GM19468 (cell line): Measurements from ENCODE around the gene MYOZ1.
"Not testable (repeated sequence)": the region's sequence is repeated elsewhere in the genome, so short reads cannot be mapped to it uniquely, and the experiment has no call there.

Source experiments
- ATAC-seq: cut with Tn5 transposase; IDR thresholded peaks from one replicate; pipeline ENCODE4 v1.9.1; 2021; ENCODE audit warnings: mild to moderate bottlenecking, moderate library complexity, moderate number of reproducible peaks; ENCODE audit not compliant: unreplicated experiment; ENCODE audit errors: extremely low read depth

The MYOZ1 gene

DNA sequence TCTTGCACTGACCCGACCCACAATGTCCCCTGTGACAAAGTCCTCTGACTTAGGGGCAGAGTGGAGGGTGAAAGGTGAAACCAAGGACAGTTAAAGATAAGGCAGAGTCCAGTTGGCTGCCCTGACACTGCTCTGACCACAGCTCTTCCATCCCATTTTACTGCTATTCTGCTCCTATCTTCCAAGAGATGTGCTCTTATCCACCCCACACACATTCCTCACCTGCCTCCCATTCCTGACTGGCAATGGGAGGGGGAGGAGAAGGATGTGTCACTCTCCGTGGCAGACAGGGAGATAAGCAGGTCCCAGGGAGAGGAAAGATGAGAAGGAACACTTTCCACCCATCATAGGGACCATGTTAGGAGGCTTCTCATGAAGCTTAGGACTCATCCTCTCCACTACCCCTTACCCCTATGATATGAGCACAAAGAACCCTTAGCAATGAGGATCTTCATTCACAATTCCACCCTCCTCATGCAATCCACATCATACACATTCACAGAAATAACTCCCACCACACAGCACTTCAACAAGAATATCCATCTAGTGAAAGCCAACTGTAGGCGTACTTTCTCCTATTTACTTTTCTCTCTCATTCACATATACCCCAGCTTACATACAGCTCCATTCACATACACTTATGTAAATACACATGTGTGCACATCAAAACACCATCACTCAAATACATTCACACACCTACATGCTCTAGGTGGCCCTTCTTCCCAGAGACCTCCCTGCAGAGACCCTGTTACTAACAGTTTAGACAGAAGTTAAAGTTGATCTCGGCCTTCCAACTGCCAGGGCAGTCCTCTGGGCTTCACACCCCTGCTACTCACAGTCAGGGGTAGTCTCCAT, 7.9 kb upstream of the MYOZ1 start:
- no peak for ATAC-seq

DNA sequence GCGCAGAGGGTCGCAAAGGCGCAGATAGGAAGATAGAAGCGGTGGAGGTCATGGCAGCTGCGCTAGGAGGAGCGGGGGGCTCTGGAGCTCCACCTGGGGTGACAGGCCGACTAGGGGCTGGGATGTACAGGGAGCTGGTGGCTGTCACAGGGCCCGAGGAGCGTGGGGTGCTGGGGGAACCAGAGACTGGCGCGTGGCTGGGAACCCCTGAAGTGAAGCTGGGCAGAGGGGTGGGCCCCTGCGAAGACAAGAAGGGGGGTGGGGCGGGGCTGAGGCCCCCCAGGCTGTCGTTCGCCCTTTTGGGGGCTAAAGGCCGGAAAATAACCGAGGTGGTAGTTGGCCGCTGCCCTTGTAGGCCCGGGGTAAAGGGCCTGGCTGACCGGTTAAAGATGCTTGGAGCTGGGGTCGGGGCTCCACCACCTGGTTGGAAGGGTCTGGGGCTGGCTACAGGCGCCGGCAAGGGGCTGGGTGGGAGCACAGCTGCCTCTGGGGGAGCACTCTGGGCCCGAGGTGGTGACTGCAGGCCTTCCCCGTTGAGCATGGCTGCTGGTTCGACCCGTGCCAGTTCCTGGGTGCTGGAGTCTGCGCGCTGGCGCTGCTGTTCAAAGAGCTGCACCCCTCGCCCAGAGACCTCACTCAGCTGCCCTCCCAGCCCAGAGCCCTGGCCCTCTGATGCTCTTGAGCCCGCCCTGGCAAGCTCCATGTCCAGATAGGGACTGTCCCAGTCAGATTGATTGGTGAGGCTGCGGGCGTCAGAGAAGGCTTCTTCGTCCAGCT, 6.8 kb upstream of the MYOZ1 start:
- ATAC-seq = no peak

DNA sequence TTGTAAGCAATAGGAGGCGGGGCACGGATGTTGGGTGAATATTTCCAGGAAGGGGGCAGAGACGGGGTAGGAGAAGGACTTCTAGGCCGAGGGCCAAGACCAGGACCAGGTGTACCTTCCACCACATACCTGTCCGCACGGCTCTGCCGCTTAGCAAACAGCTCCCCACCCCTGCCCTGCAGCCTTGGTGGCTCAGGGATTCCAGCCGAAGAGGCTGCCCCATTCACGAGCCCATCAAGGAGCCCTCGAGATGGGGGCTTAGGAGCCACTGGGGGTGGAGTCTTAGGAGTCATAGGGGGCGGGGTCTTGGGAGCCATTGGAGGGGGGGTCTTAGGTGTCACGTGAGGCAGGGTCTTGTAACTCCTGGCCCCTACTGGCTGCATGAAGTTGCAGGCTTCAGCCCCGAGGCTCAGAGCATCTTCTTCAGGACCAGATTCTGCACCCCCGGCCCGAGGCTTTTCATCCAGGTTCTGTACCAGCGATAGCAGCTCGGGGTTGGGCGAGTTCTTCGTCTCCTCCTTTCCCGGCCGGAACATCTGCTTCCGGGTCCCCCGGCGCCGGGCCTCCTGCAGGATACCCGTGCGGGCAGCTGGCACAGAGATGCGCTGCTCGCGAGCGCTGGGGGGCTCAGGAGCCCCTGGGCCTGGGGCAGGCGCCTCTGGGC, 6.1 kb upstream of the MYOZ1 start:
- ATAC-seq = no peak

DNA sequence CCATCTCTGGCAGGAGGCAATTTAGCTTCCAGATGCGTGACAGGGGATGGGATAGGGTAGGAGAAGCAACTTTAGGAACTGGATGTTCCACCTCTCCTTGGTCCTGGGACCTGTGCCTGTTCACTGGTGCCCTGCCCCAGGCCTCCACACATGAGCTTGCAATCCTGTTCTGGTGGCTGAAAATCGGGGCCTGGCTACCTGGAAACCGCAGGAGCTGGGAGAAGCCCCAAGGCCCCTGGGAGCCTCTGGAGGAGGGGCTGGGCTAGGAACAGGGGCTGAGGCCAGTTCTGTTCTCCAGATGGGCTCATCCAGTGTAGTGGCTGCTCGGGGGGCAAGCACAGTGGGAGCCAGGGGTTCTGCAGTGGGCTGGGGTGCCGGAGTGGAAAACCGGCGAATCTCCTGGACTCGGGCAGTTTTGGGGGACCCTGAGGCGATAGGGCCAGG, 5.3 kb upstream of the MYOZ1 start:
- no peak for ATAC-seq

DNA sequence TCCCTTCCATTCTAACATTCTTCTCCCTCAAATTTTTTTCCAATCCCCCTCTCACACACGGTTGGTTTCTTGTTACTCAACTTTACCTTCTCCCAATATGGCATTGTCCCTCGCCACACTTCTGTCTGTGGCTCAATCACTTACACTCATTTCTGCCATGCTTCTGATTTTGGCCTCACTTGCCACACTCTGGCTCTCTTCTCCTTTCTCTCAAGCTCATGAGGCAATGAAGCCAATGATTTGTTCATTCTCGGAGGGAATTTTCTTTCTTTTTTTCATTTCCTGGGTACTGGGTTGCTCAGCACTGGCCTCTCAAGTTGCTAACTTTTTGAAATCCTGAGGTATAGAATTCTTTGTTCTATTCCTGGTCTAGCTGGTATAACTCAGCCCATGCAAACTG, 4.0 kb upstream of the MYOZ1 start:
- no peak for ATAC-seq

DNA sequence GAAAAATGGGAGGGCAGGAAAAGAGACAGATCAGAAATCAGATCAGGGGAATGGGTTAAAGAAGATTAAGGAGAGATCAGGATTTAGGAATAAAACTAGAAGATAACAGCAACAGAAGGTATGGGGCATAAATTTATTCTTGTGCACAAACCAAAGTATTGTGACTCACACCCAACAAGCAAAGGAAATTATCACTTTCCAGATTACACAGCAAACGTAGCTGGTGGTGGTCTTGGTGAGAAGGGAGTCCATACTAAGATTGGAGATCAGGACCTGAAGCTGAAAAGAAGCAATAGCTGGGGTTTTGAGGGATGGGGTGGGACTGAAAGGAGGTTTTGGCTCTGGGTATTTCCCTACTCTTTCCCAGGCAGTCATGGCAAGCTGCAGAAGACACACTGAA, 3.5 kb upstream of the MYOZ1 start:
- no peak for ATAC-seq

DNA sequence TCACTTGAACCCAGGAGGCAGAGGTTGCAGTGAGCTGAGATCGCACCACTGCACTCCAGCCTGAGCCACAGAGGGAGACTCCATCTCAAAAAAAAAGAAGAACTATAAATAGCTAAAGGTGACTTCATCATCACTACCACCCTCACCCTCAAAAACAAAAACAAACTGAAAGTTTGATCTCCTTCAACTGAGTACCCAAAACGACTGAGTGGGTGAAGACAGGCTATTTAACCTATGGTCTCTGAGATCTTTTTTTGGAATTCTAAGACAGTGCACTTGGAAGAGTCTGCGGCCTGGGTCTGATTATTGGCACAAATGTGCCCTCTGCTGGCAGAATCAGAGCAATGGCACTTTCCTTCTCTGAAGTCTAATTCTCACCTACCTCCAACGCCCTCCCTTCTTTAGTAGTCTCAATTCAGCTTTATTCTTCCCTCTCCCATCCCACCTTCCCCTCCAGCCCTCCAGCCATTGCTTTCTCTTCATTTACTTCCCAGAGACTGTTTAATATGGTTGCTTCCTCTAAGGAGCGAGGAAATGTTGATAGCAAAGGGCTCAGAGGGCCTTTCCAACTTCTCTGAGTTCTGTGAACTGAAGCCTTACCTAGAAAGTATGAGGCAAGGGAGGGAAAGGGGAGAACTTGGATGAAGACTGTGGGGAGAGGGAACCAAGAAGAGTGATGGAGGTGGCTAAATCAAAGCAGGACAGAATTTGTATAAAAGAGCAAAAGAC, 2.9 kb upstream of the MYOZ1 start:
- ATAC-seq = no peak

DNA sequence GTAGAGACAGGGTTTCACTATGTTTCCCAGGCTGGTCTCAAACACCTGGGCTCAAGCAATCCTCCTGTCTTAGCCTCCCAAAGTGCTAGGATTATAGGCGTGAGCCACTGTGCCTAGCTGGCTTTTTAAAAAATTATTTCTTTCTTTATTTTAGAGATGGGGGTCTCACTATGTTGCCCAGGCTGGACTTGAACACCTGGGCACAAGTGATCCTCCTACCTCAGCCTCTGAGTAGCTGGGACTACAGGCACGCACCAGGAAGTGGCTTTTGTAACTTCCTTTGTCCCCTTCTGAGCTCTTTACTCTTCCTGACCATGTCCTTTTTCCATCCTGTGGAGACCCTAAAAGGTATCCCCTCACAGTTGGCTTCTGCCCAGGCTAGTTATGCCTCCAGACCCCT, 2.1 kb upstream of the MYOZ1 start:
- no peak for ATAC-seq

DNA sequence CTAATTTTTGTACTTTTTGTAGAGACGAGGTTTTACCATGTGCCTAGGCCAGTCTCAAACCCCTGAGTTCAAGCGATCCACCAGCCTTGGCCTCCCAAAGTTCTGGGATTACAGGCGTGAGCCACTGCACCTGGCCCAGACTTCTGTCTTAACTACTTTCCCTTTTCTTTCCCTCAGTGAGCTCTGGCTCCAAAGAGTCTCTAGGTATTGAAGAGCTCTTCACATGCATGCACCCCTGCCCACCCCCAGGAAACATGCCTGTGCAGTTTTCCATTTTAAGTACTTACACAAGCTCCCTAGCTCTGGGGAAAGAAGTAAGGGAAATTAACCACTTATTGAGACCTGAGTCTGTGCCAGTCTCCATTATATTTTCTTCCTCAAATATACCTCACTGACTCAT, 2.0 kb downstream of the MYOZ1 start:
- no peak for ATAC-seq

DNA sequence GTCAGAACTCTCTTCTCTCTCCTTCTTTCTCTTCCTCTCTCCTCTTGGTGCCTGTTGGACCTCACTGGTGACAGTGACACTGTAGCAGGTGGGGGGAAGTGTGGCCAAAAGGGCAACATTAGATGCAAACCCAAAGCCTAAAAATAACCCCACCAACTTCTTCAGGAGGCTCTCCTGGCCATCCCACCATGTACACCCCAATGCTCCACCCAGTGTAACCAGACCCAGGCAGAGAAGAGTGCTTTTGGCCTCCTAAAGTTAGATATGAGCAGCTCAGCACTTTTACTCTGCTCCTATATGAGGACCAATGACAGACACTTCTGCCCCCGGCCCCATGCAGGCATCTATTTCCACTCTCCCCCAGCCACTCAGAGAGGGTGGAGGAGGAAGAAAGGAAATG, 5.5 kb downstream of the MYOZ1 start:
- ATAC-seq = no peak

DNA sequence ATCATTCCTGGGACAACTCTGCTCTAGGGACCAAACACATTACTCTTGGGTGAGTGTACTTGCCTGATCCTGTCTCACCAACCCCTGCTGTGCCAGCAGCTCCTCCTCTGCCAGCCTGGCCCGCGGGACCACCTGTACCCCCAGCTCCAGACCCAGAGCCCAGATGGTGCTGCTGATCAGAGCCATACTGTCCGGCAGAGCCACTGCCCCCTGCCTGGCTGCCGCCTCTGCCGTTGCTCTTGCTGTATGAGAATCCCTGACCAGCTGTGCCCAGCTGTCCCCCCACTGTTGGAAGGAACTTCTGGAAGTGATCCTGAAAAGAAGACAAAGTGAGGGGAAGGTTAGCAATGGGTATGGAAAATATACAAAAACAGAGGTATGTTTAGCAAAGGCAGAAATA, 6.9 kb downstream of the MYOZ1 start:
- no peak for ATAC-seq

DNA sequence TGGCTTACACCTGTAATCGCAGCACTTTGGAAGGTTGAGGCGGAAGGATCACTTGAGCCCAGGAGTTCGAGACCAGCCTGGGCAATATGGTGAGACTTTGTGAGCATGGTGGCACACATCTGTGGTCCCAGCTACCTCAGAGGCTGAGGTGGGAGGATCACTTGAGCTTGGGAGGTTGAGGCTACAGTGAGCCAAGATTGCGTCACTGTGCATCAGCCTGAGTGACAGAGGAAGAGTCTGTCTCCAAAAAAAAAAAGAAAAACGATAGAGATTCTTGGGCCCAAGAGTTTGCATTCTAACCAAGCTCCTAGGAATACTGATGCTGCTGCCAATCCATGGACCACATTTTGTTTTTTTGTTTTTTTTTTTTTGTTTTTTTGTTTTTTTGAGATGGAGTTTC, 12.1 kb downstream of the MYOZ1 start:
- ATAC-seq = no peak

DNA sequence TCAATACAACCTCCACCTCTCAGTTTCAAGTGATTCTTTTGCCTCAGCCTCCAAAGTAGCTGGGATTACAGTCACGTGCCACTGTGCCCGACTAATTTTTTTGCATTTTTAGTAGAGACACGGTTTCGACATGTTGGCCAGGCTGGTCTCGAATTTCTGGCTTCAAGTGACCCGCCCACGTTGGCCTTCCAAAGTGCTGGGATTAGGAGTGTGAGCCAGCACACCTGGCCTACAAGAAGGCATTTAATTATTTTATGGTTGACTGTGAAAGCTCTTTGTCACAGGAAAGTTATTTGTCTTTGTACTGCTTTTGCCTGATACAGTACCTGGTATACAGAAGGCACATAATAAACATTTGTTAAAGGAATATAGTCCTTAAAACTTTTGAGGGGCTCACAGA, 12.9 kb downstream of the MYOZ1 start:
- ATAC-seq = no peak

DNA sequence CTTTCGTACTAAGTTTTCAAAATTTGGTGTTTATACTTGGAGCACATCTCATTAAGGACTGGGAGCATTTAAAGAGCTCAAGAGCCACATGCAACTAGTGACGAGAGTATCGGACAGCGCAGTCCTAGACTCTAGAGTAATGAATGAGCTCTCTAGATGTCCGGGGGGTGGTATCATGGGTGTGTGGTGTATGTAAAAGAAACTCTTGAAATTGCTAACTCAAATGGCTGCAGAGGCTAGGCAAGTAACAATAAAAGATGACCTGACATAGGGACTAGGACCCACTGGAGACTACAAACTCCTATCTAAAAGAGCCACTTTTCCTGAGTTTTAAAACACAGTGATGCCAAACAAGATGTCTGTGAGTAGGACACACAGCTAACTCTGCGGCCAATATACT, 14.0 kb downstream of the MYOZ1 start:
- no peak for ATAC-seq

DNA sequence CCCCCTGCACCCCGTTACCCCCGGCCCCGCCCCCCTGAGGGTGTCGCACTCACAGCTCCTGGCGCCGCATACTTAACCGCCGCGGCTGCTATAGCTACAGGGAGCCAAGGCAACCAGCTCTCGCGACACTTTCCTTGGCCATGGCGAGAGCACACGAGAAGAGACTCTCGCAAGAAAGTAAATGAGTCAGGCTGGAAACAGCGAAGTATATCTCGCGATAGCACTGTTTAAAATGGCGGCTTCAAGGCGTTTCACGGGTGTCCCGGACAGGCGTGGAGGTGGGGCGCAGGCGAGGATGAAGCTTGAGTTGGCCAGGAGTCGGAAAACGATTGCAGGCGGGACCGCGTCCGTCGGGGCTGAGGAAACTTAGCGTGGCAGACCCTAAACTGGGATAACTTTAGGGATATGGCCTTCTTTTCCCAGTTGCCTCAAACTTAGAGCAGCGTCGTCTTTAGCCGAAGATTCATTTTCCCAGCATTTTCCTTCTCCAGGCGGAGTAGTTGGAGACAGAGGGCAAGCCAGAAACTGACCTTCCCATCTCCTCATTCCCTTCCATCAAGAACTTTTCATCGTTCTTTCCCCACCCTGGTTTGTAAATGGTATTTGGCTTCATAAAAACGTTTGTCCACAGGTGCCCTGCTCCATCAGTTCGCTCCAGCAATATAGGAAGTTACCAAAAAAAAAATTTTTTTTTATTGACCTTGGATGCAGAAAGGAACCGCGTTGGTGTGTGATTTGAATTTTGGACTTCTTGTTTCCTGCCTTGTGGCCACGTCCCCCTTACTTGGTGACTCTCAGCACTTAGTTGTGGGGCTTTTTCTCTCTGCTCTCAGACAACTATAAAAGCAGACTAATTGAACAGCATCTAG, 15.2 kb downstream of the MYOZ1 start:
- ATAC-seq = peak; percentile 91

DNA sequence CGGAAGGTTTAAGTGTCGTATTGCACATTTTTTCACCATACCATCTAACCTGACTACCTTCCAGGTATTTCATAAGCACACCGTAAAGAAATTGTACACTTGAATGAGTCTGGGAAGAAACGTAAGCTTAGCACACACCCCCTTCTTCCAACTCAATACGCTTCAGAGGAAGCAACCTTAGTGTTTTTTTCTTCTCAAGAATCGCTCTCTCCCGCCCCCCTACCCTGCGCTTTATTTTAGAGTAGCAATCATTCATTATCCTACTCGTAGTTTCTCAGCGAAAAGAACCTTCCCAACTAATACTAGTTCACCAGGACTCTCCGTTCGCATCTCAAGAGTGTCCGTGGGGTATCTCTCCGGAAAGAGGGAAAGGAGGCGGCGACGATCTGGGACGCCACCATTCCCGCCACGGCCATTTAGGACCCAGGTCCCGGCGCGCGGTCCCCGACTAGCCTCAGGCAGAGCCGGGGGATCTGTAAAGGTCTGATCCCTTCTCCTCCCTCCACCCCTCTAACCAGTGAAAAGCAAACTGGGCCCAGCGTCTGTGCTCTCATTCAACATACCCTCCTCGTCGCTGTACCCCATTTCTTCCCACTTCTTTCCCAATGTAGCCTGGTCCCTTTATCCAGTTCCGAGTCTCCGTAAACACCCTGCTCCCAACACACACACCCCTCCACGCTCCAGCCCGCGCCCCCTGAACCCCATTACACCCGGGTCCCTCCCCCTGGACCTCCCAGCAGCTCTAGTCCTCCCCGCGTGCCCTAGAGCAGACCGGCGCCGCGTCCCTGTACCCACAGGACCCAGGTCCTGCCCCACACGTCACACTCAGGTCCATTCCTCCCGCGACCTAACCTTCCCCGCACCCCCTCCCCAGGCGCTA, 16.0 kb downstream of the MYOZ1 start:
- no peak for ATAC-seq

DNA sequence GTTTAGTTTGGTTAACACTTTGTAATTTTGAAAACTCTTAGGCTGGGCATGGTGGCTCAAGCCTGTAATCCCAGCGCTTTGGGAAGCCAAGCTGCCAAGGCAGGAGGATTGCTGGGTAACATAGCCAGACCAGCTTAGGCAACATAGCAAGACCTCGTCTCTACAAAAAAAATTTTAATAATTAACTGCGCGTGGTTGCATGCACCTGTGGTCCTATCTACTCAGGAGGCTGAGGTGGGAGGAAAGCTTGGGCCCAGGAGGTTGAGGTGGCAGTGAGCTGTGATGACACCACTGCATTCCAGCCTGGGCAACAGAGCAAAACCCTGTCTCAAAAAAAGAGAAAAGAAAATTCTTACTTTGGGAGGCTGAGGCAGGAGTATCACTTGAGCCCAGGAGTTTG, 18.2 kb downstream of the MYOZ1 start:
- ATAC-seq = no peak

DNA sequence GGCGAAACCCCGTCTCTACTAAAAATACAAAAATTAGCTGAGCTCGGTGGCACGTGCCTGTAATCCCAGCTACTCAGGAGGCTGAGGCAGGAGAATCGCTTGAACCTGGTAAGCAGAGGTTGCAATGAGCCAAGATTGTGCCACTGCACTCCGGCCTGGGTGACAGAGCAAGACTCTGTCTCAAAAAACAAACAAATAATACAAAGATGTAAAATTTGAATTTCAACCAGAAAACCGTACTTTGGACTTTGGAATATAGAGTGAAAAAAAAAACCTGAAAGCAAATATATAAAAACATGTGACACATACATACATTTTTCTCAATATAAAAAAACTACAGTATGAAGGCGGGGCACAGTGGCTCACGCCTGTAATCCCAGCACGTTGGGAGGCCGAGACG, 20.3 kb downstream of the MYOZ1 start:
- not testable (repeated sequence) for ATAC-seq

DNA sequence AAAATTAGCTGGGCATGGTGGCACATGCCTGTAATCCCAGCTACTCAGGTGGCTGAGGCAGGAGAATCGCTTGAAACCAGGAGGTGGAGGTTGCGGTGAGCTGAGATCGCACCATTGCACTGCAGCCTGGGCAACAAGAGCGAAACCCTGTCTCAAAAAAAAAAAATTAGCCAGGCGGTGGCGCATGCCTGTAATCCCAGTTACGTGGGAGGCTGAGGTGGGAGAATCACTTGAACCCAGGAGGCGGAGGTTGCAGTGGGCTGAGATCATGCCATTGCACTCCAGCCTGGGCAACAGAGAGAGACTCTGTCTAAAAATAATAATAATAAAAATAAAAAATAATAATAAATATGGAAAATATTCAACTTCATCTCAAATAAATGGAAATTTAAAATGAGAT, 24.1 kb downstream of the MYOZ1 start:
- ATAC-seq = not testable (repeated sequence)
